ENCODE data around the gene SELENOS.

The SELENOS gene

GRCh38 chr15:101276501-101277037 lies 716 bp downstream of the SELENOS start:
- no peak for DNase-seq

GRCh38 chr15:101275018-101275417 lies 2.3 kb downstream of the SELENOS start:
- no peak for DNase-seq

- no peak for DNase-seq
Observed at GRCh38 chr15:101273534-101273933, 3.8 kb downstream of the SELENOS start.

- DNase-seq: no peak
Observed at GRCh38 chr15:101272584-101272983, 4.7 kb downstream of the SELENOS start.

- DNase-seq: no peak
Observed at GRCh38 chr15:101269479-101270223, 7.6 kb downstream of the SELENOS start.

- DNase-seq: peak; percentile 47
Observed at GRCh38 chr15:101267320-101268104, 9.8 kb downstream of the SELENOS start.

GRCh38 chr15:101266787-101267186 lies 10.5 kb downstream of the SELENOS start:
- no peak for DNase-seq

- peak; percentile 80 for DNase-seq
Observed at GRCh38 chr15:101266034-101266433, 11.3 kb downstream of the SELENOS start.

GRCh38 chr15:101264911-101265641 lies 12.2 kb downstream of the SELENOS start:
- DNase-seq: no peak

GRCh38 chr15:101264011-101264410 lies 13.3 kb downstream of the SELENOS start:
- DNase-seq: no peak

GRCh38 chr15:101262551-101262950 lies 14.7 kb downstream of the SELENOS start:
- peak; percentile 31 for DNase-seq

- DNase-seq: peak; percentile 73
Observed at GRCh38 chr15:101258238-101259144, 18.8 kb downstream of the SELENOS start.

- DNase-seq: no peak
Observed at GRCh38 chr15:101256757-101257156, 20.5 kb downstream of the SELENOS start.

- DNase-seq: peak; percentile 44
Observed at GRCh38 chr15:101255615-101256241, 21.6 kb downstream of the SELENOS start.

GRCh38 chr15:101255051-101255395 lies 22.3 kb downstream of the SELENOS start:
- no peak for DNase-seq

GRCh38 chr15:101254157-101255050 lies 22.9 kb downstream of the SELENOS start:
- no peak for DNase-seq

- DNase-seq: no peak
Observed at GRCh38 chr15:101252836-101253235, 24.4 kb downstream of the SELENOS start.

- peak; percentile 95 for DNase-seq
Observed at GRCh38 chr15:101251830-101252820, 25.2 kb downstream of the SELENOS start, which contains the start of gene CHSY1. TSS of gene CHSY1 (minus strand) at chr15:101252048. CDS start at chr15:101251456, 592 bp downstream.
